Smooth muscle cell (in vitro differentiated cells): ENCODE results near the gene FHIT. TPM values are rescaled to one million over a fixed set of nuclear protein-coding genes. Genes with fewer than 3 reads are reported as not detected.
A peak's percentile ranks its signal among the peaks of the same experiment; 100 is the strongest.

Experiments
- DNase-seq: peaks from one replicate; lab custom pipeline; 2025; ENCODE audit not compliant: unreplicated experiment; lab: John Stamatoyannopoulos, UW
- H2AFZ ChIP-seq: fragments of 200-600 bp; sonication (generic); 2 replicates; pipeline ENCODE4 v1.6.0; 2016; ENCODE audit warnings: antibody characterized with exemption, low read depth, mild to moderate bottlenecking
- H3F3A ChIP-seq: fragments of 200-600 bp; sonication (generic); 2 replicates; pipeline ENCODE4 v1.6.0; 2017; ENCODE audit warnings: antibody characterized with exemption, low read depth
- H3K27ac ChIP-seq: fragments of 200-600 bp; sonication (generic); 2 replicates; pipeline ENCODE4 v1.5.1; 2016; ENCODE audit warnings: low read depth, mild to moderate bottlenecking
- H3K27me3 ChIP-seq: fragments of 200-600 bp; sonication (generic); 2 replicates; pipeline ENCODE4 v1.6.1; 2016; ENCODE audit warnings: low read depth, mild to moderate bottlenecking
- H3K36me3 ChIP-seq: fragments of 200-600 bp; sonication (generic); 2 replicates; pipeline ENCODE4 v1.5.1; 2016; ENCODE audit warnings: low read depth
- H3K4me1 ChIP-seq: fragments of 200-600 bp; sonication (generic); 2 replicates; pipeline ENCODE4 v1.5.1; 2016; ENCODE audit warnings: low read depth
- H3K4me2 ChIP-seq: fragments of 200-600 bp; sonication (generic); 2 replicates; pipeline ENCODE4 v1.6.0; 2016; ENCODE audit warnings: mild to moderate bottlenecking
- H3K4me3 ChIP-seq: fragments of 200-600 bp; sonication (generic); 2 replicates; pipeline ENCODE4 v1.5.1; 2016; ENCODE audit warnings: mild to moderate bottlenecking
- H3K79me2 ChIP-seq: fragments of 200-600 bp; sonication (generic); 2 replicates; pipeline ENCODE4 v1.6.0; 2016; ENCODE audit warnings: low read depth, mild to moderate bottlenecking
- H3K9ac ChIP-seq: fragments of 200-600 bp; sonication (generic); 2 replicates; pipeline ENCODE4 v1.6.0; 2016; ENCODE audit warnings: low read depth
- H3K9me3 ChIP-seq: fragments of 200-600 bp; sonication (generic); replicated peaks from 2 replicates; pipeline ENCODE4 v1.5.1; 2016; ENCODE audit warnings: low read depth
- H4K20me1 ChIP-seq: fragments of 200-600 bp; sonication (generic); 2 replicates; pipeline ENCODE4 v1.6.0; 2016; ENCODE audit warnings: low read depth
- CTCF ChIP-seq: fragments of 200-600 bp; sonication (generic); IDR thresholded peaks from 2 replicates; pipeline ENCODE4 v1.5.1; 2017; ENCODE audit warnings: borderline replicate concordance, mild to moderate bottlenecking, antibody characterized with exemption; ENCODE audit not compliant: insufficient read depth, poor library complexity, severe bottlenecking
- WGBS: methylation state at CpG from one replicate; pipeline ENCODE4 v1.1.7; 2016; ENCODE audit warnings: low lambda C conversion rate; 5-methylcytosine and 5-hydroxymethylcytosine counted together
- polyA plus RNA-seq: library from polyadenylated mRNA; unstranded; fragments of >200 nt; fragmentation: Nextera tagmentation; extraction: Ambion mirVana; gene quantifications from 2 replicates; pipeline ENCODE4 v1.2.1, GENCODE V29; 2016
- total RNA-seq: library from RNA; depleted of rRNA; stranded (reverse); fragments of >200 nt; gene quantifications from 2 replicates; pipeline ENCODE4 v1.2.3, GENCODE V29; 2014

Gene FHIT
- total and polyA plus RNA-seq, 2 experiments from 2014 or later = 5.9 to 6.7 TPM

- Histone ChIP-seq H3K4me3 (no peak overlapping the region), H3K4me1 (no peaks in the 10 kb centered on the region), H2AFZ (no peak overlapping the region), H3K79me2 (no peaks in the 10 kb centered on the region), H3K4me2 (no peak overlapping the region), H4K20me1 (no peaks in the 10 kb centered on the region), H3K9ac (no peak overlapping the region), H3K36me3 (no peaks in the 10 kb centered on the region), H3K27me3 (no peaks in the 10 kb centered on the region), H3K9me3 (no peaks in the 10 kb centered on the region), H3K27ac (no peak overlapping the region), H3F3A (no peaks in the 10 kb centered on the region)
- no peak for TF ChIP-seq CTCF
- 79% methylated on average over 3 of the region's 3 CpGs for WGBS
- DNase-seq = no peak
Measured at GRCh38 chr3:60225848-60226247, 1025.4 kb downstream of the FHIT start.

DNA sequence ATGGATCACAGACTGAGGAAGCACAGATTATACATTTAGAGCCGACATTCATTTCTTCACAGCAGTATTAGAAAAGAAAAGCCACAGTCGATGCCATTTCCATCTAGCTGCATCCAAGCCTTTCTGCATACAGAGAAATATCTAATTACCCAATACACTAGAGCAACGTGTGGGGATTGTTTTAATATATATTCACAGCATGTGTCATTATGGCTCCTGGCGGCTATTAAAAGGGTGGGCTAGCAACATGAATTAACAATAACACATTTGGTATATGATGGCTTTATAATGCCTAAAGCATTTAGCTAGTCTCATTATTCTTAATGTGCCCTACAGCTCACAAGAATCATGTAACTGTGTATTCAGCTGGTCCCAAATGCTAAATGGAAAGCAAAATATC, 1030.5 kb downstream of the FHIT start:
- Histone ChIP-seq H3K27ac (no peak overlapping the region), H3F3A (peaks cover 13% of the 10 kb centered on the region), H3K36me3 (no peaks in the 10 kb centered on the region), H4K20me1 (no peaks in the 10 kb centered on the region), H3K4me2 (no peak overlapping the region), H3K79me2 (no peaks in the 10 kb centered on the region), H3K4me3 (no peak overlapping the region), H2AFZ (no peak overlapping the region), H3K9ac (no peak overlapping the region), H3K27me3 (no peaks in the 10 kb centered on the region), H3K4me1 (no peaks in the 10 kb centered on the region), H3K9me3 (no peaks in the 10 kb centered on the region)
- DNase-seq = no peak
- WGBS = 95% methylated on average over 4 of the region's 4 CpGs
- TF ChIP-seq CTCF = no peak

GRCh38 chr3:60219501-60219900, 1031.8 kb downstream of the FHIT start:
- Histone ChIP-seq H3K4me3 (no peak overlapping the region), H3K9ac (no peak overlapping the region), H3K27ac (no peak overlapping the region), H3K79me2 (no peaks in the 10 kb centered on the region), H4K20me1 (no peaks in the 10 kb centered on the region), H3K36me3 (no peaks in the 10 kb centered on the region), H3K4me1 (no peaks in the 10 kb centered on the region), H3F3A (peaks cover 16% of the 10 kb centered on the region), H2AFZ (peak overlapping the region; percentile 17), H3K27me3 (no peaks in the 10 kb centered on the region), H3K9me3 (no peaks in the 10 kb centered on the region), H3K4me2 (no peak overlapping the region)
- no peak for TF ChIP-seq CTCF
- no peak for DNase-seq
- WGBS = 59% methylated on average over 2 of the region's 2 CpGs

DNA sequence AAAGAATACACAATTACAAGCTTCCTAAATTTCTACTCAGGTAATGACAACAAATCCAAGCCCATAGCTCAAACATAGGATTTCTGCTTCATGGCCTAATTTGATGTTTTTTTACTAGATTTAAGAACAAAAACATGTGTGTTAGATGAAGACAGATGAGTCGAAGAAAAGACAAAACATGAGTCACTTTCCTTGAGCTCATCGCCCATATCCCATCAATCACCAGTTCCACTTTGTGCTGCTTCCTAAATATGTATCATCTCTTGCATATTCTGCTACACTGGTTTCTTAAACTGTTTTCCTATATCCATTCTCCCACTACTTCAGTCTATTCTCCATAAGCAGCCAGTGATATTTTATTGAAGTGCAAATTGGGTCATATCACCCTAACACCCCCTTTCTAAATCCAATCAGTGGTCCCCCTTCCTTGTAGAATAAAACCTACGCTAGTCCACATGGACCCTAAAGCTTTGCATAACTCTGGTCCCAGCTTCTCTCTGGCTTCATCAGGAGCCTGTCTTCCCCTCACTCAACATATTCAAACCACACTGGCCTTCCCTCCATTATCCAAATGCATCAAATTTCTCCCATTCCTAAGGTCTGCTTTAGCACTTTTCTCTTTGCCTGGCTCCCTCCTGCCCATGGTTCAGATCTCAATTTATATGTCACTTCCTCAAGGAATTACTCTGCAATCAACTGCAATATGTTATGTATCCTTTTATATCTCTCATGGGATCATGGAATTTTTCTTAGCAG, 1033.9 kb downstream of the FHIT start:
- Histone ChIP-seq H3K9me3 (no peaks in the 10 kb centered on the region), H3K36me3 (no peaks in the 10 kb centered on the region), H3K27ac (peak overlapping the region; percentile 42), H3K27me3 (no peaks in the 10 kb centered on the region), H3K4me3 (no peak overlapping the region), H3F3A (peaks cover 16% of the 10 kb centered on the region), H2AFZ (no peak overlapping the region), H4K20me1 (no peaks in the 10 kb centered on the region), H3K4me2 (peak overlapping the region; percentile 68), H3K9ac (no peak overlapping the region), H3K4me1 (no peaks in the 10 kb centered on the region), H3K79me2 (no peaks in the 10 kb centered on the region)
- WGBS = 52% methylated on average over 3 of the region's 3 CpGs
- no peak for DNase-seq
- TF ChIP-seq CTCF = no peak
